ENCODE measurements around the gene DMKN.

Gene DMKN

GRCh38 chr19:35525873-35526272 is 12.4 kb upstream of the DMKN start:
- DNase-seq (ENCODE audit: low read depth in 2 of 2), result no peak

GRCh38 chr19:35524181-35524837 is 10.9 kb upstream of the DMKN start:
- DNase-seq (ENCODE audit: low read depth in 2 of 2), result no peak

- no peak for DNase-seq (ENCODE audit: low read depth in 2 of 2)
Measured at GRCh38 chr19:35522745-35523327, 9.4 kb upstream of the DMKN start.

GRCh38 chr19:35521124-35521743 is 7.8 kb upstream of the DMKN start:
- DNase-seq (ENCODE audit: low read depth in 2 of 2), result no peak

- DNase-seq (ENCODE audit: low read depth in 2 of 2), result no peak
Measured at GRCh38 chr19:35519291-35519690, 5.8 kb upstream of the DMKN start.

DNA sequence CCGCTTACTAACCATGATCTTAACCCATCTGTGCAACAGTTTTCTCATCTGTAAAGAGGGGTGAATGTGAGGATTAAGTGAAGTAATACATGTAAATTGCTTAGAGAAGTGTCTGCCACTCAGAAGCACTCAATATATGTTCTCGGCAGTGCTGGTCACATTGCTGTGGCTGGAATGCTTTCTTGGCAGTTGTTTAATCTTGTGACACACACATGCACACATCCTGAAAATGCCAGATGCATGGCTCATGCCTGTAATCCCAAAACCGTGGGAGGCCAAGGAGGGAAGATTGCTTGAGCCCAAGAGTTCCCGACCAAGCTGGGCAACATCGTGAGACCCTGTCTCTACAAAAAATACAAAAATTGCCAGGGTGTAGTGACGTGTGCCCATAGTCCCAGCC is 4.9 kb upstream of the DMKN start:
- no peak for DNase-seq (ENCODE audit: low read depth in 2 of 2)

- DNase-seq (ENCODE audit: low read depth in 2 of 2), result no peak
Measured at GRCh38 chr19:35517342-35517741, 3.9 kb upstream of the DMKN start.

- DNase-seq (ENCODE audit: low read depth in 2 of 2), result no peak
Measured at GRCh38 chr19:35516310-35516709, 2.9 kb upstream of the DMKN start.

DNA sequence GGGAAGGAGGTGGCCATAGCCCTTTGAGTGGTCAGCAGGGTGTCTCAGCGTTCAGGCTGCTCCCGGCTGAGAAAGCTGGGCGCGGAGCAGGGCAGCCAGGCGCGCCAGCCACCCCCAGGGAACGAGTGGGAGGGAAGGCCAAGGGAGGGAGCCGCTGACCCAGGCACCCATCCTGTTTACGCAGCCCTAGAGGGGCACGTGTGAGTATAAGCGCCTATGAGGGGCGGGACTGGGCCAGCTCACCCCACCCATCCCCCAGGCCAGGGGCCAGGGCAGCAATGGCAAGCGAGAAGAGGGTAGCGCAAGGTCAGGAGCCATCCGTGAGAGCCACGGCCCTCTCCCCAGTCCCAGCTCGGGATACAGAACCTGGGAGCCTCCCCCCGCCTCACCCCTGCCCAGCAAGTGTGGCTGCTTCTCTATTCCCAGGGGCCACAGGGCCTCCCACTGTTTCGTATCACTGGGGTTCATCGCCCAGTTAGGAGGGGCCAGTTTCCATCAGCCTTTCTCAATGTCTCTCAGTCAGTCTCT is 897 bp upstream of the DMKN start:
- DNase-seq (ENCODE audit: low read depth in 2 of 2), result no peak

DNA sequence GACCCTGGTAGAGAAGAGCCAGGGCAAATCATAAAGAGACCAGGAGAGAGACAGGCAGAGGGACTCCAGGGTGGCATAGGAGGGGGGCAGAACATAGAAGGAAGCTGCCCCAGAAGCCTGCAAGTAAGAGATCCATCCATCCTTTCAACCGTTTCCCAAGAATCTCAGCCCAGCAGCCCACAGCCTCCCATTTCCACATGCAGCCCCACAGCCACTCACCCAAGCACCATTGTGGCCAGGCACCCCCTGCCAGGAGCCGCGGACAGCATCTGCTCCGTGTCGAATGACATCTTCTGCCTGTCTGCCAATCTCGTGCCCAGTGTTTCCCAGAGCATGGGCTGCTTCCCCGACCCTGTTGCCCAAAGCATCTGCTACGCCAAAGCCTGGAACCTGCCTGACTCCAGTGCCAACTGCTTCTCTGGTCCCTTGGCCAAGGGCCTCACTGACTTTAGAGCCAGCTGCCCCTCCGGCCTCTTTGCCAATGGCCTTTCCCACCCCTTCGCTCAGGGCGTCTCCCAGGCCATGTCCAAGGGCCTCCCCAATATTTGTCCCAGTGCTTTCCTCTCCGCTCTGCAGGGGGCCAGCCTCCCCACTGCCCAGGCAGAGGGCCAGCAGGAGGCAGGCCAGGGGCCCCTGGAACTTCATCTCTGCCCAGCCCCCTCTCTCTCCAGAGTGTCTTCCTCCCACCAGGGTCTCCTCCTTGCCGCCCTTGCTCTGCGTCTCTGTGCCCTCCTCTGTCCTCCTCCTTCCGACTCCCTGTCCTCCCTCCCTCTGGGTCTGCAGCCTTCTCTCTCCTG is 420 bp downstream of the DMKN start:
- no peak for DNase-seq (ENCODE audit: low read depth in 2 of 2)

DNA sequence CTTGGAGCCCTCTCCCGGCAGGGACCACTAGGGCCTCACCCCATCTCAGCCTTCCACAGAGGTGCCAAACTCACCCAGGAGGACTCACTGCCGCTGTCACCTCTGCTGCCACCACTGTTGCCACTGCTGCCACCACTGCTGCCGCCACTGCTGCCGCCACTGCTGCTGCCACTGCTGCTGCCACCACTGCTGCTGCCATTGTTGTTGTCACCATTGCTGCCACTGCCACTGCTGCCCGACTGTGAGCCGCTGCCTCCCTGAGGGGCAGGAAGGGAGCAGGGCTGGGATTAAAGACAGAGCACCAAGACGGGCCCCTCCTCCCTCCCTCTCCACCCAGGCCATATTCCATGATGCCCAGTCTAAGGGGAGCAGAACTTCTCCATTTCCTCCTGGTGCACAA is 2.1 kb downstream of the DMKN start:
- no peak for DNase-seq (ENCODE audit: low read depth in 2 of 2)

DNA sequence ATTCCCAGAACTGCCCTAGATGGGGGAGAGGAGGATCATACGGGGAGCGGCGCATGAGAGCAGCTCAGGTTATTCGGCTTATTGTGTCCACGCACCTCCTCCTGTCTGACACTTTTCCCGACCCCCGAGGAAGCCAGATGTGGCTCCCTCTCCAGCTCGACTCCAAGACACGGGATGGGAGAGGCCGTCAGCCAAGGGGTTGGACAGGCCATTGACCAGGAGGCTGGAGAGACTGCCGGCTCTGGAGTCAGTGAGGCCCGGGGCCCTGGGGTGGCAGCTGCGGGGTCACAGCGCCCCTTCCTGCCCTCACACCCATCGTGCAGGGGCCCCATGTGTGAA is 2.9 kb downstream of the DMKN start:
- DNase-seq (ENCODE audit: low read depth in 2 of 2), result no peak

DNA sequence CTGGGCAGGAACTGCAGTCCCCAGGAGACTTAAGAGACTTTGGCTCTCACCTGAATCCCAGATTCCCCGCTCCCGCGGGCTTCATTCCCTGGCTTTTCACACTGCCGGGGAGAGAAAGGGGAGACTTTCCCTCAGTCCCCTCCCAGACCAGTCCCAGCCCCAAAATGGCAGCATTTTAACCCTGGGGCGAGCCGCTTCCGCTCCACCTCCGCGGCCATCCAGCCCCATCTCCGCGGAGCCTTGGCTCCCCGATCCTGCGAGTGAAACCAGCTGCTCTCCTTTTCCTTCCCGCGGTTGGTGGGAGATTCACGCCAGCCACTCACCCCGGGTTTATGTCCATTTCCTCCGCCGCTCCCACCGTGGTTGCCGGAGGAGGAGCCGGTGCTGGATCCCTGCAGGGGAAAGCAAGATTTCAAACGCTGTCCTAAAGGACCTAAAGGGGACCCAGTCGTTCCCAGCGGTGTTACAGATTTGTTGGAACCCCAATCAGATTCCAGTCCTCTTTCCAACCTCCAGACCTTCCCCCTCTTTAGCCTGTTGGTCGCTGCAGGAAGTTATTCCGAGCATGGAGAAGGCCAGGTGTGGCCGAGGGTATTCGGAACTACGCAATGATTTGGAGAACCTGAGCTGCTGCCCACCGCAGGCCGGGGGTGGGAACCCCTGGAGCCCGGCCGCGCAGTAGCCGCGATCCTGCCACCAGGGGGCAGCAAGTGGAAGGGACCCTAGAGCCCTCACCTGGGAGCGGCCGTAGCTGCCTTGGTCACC is 3.4 kb downstream of the DMKN start:
- peak; percentile 47 to 65 for DNase-seq (ENCODE audit: low read depth in 2 of 2)

- DNase-seq (ENCODE audit: low read depth in 2 of 2), result no peak
Measured at GRCh38 chr19:35509018-35509652, 4.3 kb downstream of the DMKN start.

- no peak for DNase-seq (ENCODE audit: low read depth in 2 of 2)
Measured at GRCh38 chr19:35508129-35508528, 5.3 kb downstream of the DMKN start.

DNA sequence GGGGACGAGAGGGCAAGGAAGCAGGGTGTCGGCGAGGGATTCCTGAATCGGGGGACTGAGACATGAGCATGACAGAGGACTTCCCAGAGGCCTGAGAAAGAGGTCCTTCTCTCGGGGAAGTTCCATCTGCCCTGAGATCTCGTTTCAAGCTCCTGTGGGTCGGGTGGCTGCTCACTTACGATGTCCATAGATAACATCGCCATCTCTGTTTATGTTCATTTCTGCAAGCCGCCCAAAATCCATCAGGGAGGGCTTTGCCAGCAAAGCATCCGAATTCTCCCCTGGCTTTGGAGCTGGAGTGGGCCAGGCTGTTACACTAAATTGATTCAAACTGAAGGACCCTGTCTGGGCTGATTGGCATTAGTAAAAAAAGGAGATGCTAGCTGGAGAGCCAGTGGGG is 5.9 kb downstream of the DMKN start:
- no peak for DNase-seq (ENCODE audit: low read depth in 2 of 2)

GRCh38 chr19:35506011-35506410 is 7.4 kb downstream of the DMKN start:
- no peak for DNase-seq (ENCODE audit: low read depth in 2 of 2)

GRCh38 chr19:35502751-35503150 is 10.7 kb downstream of the DMKN start:
- no peak for DNase-seq (ENCODE audit: low read depth in 2 of 2)

DNA sequence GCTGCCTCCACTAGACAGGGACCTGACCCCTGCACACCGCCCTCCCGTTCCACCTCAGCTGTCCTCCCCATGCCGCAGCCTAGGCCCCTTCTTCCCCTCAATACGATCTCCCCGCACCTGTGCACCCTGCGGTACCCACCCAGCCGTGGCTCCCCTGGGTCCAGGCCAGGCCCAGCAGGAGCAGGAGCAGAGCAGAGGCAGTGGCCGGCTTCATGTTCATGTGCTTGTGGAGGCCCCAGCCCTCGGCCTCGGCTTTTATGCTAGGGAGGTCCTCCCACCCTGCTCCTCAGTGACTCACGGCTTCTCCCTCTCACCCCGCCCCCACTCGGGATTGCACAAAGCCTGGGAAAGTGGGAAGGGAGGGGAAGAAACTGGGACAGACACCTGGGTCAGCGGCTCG is 11.8 kb downstream of the DMKN start:
- no peak for DNase-seq (ENCODE audit: low read depth in 2 of 2)

DNA sequence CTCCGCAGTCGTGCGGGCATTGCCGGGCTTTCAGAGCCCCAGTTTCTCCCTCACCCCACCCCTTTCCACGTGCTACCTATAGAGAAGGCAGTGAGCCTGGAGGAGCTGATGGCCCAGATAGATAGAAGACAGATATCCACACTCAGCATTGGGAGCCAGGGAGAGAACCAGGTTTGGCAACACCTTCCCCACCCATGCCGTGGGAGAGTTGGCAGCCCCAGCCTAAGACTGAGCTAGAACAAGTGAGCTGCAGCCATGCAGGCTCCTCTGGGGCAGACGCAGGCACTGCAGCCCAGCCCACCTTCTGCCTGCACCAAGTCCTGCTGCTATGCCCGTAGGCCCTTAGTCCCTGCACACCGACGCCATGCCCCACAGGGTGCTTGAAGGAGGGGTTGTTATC is 12.8 kb downstream of the DMKN start:
- no peak for DNase-seq (ENCODE audit: low read depth in 2 of 2)

DNA sequence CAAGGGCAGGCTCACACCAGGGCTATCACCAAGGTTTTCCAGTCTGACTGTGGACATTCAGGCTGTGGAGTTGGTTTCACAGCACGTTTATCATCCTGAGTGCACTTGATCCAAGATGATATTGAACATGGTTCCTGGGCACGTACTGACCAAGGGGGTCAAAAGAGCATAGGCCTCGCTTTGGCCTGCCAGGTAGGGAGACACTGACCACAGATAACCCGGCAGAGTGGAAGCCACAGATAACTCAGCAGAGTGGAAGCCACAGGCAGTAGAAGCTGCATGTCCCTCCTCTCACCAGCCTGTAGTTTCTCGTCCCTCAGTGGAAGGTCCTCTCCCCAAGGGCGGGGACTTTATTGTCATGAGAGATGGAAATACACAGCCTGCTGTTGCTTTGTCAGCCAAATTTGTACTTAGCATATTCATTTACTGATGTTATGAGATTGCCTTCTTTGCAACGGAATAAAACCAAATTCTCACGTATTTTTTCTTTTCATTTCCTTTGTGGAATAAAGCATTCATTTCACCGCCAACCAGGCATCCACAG is 14.4 kb downstream of the DMKN start:
- DNase-seq (ENCODE audit: low read depth in 2 of 2), result no peak

Measured in stimulated activated CD8-positive, alpha-beta memory T cell treated with anti-CD3 and anti-CD28 coated beads, Interleukin-7, amount 100 ng/mL, for 1 hour (primary cell).